T1000 (cell line): ENCODE data around the gene NKX1-2.

ENCODE experiments used
- DNase-seq: peaks from one replicate; lab custom pipeline; 2025; ENCODE audit warnings: mixed read lengths; lab: John Stamatoyannopoulos, UW

The NKX1-2 gene

GRCh38 chr10:124474514-124475070 lies 24.8 kb upstream of the NKX1-2 start:
- no peak for DNase-seq

DNA sequence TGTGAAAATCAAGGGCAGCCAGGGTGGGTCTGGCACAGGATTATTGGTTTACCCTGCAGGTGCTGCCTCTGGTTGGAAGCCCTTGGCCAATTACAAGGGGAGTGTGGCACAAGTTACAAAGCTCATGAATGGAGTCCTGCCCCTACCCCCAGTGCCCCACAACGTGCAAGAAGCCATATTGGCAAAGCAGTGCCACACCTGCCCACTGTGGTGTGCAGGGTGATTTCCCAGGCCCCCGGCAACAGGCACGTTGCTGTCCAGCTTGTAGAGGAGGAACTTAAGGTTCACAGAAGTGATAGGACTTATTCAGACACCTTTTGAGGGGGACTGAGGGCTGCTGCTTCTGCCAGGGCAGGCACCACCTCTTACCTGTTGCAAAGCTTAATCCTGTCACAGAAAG lies 23.2 kb upstream of the NKX1-2 start:
- no peak for DNase-seq

GRCh38 chr10:124472071-124472470 lies 22.2 kb upstream of the NKX1-2 start:
- DNase-seq, result no peak

GRCh38 chr10:124470544-124471434 lies 21.0 kb upstream of the NKX1-2 start:
- no peak for DNase-seq

DNA sequence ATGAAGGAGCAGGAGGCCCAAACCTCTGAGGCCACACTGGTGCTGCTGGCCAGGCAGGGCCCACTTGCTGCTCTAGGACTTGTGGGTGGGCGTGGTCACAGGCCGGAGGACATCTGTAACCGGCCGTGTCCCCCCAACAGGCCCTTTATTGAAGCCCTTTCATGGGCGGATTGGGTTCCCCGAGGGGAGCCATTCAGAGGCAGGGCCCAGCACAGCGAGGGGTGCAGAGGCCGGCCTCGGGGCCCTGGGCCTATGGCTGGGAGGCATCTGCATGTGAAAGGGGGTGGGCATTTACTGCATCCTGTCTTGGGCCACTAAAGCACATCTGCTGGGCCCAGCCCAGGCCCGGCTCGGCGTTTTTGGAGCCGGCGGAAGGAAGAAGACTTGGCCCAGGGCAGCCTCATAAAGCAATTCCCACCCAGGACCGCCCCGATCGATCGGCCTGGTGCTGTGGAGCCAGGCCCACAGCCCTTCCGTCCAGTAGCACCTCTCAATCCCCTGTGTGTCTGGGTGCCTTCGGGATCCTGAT lies 20.2 kb upstream of the NKX1-2 start:
- no peak for DNase-seq

- DNase-seq, result no peak
Observed at GRCh38 chr10:124468624-124469023, 18.8 kb upstream of the NKX1-2 start.

- DNase-seq, result no peak
Observed at GRCh38 chr10:124467165-124467564, 17.3 kb upstream of the NKX1-2 start.

DNA sequence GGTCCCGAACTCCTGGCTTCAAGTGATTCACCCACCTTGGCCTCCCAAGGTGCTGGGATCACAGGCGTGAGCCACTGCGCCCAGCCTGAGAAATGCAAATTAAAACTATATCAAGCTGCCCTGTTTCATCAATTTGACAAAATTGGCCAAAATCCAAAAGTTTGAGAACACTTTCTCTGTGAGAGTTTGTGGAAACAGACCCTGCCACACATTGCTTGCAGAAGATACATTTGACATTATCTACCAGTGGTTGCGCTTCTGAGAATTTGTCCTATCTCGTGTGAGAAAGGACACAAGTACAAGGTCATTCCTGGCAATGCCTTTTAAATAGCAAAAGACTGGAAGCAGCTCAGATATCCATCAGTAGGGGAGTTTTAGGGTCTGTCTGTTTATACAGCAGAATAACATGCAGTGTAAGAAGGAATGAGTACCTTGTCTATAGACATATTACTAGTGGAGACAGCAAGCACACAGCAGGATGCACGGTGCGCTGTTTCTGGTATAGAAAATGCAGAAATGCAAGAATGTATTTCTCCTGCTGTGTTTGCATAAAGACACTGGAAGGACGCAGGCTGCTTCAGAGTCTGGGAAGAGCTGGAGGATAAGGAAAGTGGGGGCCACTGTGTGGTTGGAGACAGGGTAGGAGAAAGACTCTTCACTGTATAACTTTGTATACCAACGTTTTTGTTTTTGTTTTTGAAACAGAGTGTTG lies 16.1 kb upstream of the NKX1-2 start:
- DNase-seq, result no peak

DNA sequence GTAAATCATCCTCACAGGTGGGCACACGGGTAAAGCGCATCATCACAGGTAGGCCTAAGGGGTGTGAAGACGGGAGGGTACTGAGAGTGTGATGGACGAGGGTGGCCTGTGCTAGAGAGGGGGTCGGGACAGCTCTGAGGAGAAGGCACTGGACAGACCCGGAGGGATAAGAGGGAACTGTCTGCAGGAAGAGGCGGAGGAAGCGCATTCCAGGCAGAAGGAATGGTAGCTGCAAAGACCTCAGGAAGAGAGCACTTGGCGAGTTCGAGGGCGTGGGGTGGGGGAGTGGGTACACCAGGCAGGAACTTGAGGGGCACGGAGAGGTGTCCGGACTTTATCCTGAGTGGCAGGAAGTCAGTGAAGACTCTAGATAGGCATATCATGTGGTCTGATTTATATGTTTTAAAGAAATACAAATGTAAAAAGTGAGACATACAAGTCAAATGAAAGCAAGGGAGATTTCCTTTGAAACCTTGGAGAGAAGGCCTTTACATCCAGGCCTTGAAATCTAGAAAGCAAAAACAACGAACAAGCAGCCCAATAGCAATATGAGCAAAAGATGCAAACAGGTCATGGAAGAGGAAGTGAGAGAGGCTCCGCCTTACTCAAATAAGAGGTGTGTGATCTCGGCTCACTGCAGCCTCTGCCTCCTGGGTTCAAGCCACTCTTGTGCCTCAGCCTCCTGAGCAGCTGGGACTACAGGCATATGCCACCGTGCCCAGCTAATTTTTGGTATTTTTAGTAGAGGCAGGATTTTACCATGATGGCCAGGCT lies 15.4 kb upstream of the NKX1-2 start:
- DNase-seq, result no peak

DNA sequence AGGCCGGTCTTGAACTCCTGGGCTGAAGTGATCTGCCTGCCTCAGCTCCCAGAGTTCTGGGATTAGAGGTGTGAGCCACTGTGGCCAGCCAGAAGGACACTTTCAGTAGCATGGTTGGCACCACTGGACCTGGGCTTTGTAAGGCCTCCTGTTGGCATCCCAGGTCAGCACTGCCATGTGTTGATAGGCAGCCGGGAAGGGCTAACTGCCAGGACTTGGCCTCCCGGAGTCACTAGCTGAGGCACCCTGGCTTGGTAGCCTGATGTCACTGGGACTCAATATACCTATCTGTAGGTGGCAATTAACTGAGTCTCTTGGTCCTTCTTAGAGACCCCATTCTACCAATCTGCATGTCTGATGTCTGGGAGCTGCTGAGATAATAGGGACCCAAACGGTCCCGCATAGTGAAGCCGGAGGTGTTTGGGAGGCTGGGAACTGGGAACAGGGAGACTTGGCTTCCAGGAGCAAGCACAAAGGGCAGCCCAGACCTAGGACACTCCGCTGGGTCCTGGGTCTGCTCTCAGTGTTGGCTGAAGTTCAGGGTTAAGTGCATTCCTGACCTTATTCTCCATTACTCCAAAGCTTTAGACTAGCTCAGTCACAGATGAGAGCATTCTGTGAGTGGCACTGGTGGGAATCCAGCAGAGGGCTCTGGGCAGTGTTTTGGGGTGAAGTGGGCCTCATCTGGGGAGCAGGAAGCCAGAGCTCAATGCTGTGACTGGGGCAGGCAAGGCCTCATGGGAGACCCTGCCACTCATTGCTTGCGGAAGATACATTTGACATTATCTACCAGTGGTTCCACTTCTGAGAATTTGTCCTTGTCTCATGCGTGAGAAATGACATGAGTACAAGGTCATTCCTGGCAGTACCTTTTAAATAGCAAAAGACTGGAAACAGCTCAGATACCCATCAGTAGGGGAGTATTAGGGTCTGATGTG lies 14.5 kb upstream of the NKX1-2 start:
- no peak for DNase-seq

DNA sequence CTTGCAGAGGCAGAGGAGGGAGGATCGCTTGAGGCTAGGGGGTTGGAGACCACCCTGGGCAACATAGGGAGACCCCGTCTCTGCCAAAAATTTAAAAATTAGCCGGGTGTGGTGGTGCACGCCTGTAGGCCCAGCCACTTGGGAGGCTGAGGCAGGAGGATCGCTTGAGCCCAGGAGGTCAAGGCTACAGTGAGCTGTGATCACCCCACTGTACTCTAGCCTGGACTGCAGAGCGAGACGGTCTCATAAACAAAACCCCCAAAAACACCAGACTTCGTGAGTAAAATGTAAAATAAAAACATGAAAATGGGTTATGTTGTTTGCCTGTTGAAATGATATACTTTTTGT lies 12.5 kb upstream of the NKX1-2 start:
- no peak for DNase-seq

DNA sequence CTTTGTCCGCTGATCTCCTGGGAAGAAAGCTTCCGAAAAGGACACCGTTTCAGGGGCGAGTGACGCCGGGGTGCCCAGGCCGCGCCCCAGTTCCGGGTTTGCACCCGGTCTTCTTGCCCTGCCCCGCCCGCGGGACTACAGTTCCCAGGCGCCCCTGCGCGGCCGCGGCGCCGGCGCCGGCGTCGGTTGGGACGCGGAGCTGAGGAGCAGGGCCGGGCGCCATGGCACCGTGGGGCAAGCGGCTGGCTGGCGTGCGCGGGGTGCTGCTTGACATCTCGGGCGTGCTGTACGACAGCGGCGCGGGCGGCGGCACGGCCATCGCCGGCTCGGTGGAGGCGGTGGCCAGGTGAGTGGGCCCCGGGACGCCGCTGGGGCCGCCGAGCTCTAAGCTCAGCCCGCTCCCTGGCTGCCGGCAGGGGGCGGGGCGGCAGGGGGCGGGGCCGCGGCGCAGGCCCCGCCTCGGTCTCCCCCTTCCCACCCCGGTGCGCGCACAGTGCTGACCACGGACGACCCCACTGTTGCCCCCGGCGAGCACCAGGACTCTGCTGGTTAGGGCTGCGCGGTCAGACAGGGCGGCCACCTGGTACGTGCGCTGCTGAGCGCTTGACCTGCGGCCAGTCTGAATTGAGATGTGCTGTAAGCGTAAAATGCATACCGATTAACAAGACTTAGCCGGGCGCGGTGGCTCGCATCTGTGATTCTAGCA lies 12.0 kb upstream of the NKX1-2 start, which contains the start of gene LHPP:
Gene LHPP, plus strand, starts transcription at position 182 of the 706 bp plus-strand sequence. Its CDS starts 40 bp downstream, at position 222.
- peak; percentile 76 for DNase-seq

- DNase-seq, result no peak
Observed at GRCh38 chr10:124460144-124460543, 10.3 kb upstream of the NKX1-2 start.

GRCh38 chr10:124459395-124459794 lies 9.6 kb upstream of the NKX1-2 start:
- no peak for DNase-seq

DNA sequence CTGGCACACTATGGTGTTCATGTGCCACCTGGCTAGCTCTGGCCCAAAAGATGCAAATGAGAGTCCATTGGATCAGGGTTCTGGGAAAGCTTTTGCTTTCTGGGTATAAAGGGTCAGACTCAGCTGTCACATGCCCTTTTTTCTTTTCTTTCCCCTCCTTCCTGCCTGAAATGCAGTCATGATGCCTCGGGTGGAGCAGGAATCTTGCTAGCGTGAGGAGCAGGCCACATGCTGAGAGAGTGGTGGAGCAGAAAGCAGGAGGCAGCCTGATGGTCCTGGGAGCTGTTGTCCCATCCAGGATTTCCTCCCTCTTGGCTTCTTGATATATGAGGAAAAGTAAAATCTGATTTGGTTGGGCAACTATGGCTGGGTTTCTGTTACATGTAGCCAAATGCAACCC lies 9.1 kb upstream of the NKX1-2 start:
- DNase-seq, result no peak

GRCh38 chr10:124458473-124458872 lies 8.6 kb upstream of the NKX1-2 start:
- no peak for DNase-seq

- no peak for DNase-seq
Observed at GRCh38 chr10:124455441-124455840, 5.6 kb upstream of the NKX1-2 start.

- DNase-seq, result no peak
Observed at GRCh38 chr10:124453960-124454610, 4.2 kb upstream of the NKX1-2 start.

DNA sequence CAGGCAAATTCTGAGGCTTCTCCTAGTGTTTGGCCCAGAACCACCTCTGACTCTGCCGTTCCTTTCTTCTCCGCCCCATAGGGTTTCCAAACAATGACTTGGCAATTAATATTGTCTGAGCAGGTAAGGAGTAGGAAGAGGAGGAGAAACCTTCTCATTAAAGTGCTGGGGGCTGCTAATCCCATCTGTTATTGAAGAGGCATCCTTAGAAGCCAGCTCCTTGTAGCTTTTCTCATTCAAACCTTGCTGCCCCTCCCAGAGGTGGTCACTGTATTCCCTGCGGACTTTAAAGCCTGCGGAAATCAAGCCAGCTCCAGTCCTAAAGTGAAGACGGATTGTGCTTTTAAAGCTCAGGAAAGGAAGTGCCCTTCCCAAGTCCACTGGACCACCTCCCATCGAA lies 1.4 kb upstream of the NKX1-2 start:
- DNase-seq, result no peak

- no peak for DNase-seq
Observed at GRCh38 chr10:124450783-124451057, 885 bp upstream of the NKX1-2 start.
